OCI-LY1 (cell line): ENCODE results near the gene RFX8.

Experiments used
- EZH2 ChIP-seq: fragments of 200-600 bp; sonication (generic), shearing (Covaris generic); IDR thresholded peaks from 2 replicates; pipeline ENCODE4 v1.8.0; 2017; ENCODE audit warnings: borderline replicate concordance, mixed run types, mild to moderate bottlenecking, antibody characterized with exemption, low read length, moderate library complexity, mixed read lengths
- TF ChIP-seq, protein P1 (sequence below): fragments of 200-600 bp; sonication (generic), shearing (Covaris generic); IDR thresholded peaks from 2 replicates; pipeline ENCODE4 v1.5.1; 2017; ENCODE audit warnings: mild to moderate bottlenecking, antibody characterized with exemption, low read length, moderate library complexity, mixed read lengths

DNA sequence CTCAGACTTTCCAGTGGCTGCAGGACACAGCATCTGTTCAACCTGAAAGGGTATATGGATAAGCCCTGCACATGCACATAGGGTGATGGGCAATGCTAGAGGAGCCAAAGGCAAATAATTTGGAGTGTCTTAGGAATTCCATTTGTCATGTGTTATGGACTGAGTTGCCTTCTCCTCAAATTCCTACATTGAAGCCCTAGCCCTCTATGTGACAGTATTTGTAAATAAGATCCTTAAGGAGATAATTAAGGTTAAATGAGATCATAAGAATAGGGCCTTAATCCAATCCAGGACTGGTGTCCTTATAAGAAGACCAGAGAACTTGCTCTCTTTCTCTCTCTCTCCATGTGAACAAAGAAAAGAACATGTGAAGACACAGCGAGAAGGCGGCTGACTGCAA lies 44.8 kb downstream of the RFX8 start:
- TF ChIP-seq, protein P1, sequence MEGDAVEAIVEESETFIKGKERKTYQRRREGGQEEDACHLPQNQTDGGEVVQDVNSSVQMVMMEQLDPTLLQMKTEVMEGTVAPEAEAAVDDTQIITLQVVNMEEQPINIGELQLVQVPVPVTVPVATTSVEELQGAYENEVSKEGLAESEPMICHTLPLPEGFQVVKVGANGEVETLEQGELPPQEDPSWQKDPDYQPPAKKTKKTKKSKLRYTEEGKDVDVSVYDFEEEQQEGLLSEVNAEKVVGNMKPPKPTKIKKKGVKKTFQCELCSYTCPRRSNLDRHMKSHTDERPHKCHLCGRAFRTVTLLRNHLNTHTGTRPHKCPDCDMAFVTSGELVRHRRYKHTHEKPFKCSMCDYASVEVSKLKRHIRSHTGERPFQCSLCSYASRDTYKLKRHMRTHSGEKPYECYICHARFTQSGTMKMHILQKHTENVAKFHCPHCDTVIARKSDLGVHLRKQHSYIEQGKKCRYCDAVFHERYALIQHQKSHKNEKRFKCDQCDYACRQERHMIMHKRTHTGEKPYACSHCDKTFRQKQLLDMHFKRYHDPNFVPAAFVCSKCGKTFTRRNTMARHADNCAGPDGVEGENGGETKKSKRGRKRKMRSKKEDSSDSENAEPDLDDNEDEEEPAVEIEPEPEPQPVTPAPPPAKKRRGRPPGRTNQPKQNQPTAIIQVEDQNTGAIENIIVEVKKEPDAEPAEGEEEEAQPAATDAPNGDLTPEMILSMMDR = no peak
- no peak for TF ChIP-seq EZH2
